Nephron (organoid): ENCODE measurements around the gene TAGAP.
A peak's percentile ranks its signal among the peaks of the same experiment; 100 is the strongest.

Source experiments
- H3K27ac Mint-ChIP-seq, 3 experiments: 2 replicates each; pipeline ENCODE4 v1.8.0; 2020; ENCODE audit warnings: mixed read lengths in 3 of 3, mild to moderate bottlenecking in 2 of 3, moderate library complexity in 1 of 3
- H3K27me3 Mint-ChIP-seq: 2 replicates; pipeline ENCODE4 v1.8.0; 2021; ENCODE audit warnings: low read depth, mild to moderate bottlenecking, moderate library complexity, mixed read lengths
- H3K36me3 Mint-ChIP-seq: 2 replicates; pipeline ENCODE4 v1.8.0; 2020; ENCODE audit warnings: low read depth, mixed read lengths
- H3K4me1 Mint-ChIP-seq: 2 replicates; pipeline ENCODE4 v1.8.0; 2020; ENCODE audit warnings: mixed read lengths
- H3K4me3 Mint-ChIP-seq, 3 experiments: 2 replicates each; pipeline ENCODE4 v1.8.0; 2020; ENCODE audit warnings: mild to moderate bottlenecking in 3 of 3, mixed read lengths in 3 of 3, moderate library complexity in 2 of 3
- H3K9me3 Mint-ChIP-seq: 2 replicates; pipeline ENCODE4 v1.8.0; 2020; ENCODE audit warnings: mixed read lengths
- CTCF ChIP-seq, 3 experiments: fragments of 200-600 bp; sonication (generic); IDR thresholded peaks; one replicate each; pipeline ENCODE4 v1.5.0; 2021; ENCODE audit warnings: antibody characterized with exemption in 3 of 3; ENCODE audit not compliant: unreplicated experiment in 3 of 3

The TAGAP gene

GRCh38 chr6:159056432-159056831 is 11.6 kb upstream of the TAGAP start:
- H3K9me3 Mint-ChIP-seq = no peaks in the 10 kb centered on the region
- H3K4me1 Mint-ChIP-seq = peaks cover 10% of the 10 kb centered on the region
- H3K36me3 Mint-ChIP-seq = no peaks in the 10 kb centered on the region
- H3K27me3 Mint-ChIP-seq = peaks cover 11% of the 10 kb centered on the region
- no peak for TF ChIP-seq CTCF (IDR thresholded peaks at IDR 0.05; ENCODE audit: unreplicated experiment in 3 of 3)
- H3K4me3 Mint-ChIP-seq = no peak overlapping the region
- peak overlapping the region; percentile 63 to 84 (median 67) for H3K27ac Mint-ChIP-seq

DNA sequence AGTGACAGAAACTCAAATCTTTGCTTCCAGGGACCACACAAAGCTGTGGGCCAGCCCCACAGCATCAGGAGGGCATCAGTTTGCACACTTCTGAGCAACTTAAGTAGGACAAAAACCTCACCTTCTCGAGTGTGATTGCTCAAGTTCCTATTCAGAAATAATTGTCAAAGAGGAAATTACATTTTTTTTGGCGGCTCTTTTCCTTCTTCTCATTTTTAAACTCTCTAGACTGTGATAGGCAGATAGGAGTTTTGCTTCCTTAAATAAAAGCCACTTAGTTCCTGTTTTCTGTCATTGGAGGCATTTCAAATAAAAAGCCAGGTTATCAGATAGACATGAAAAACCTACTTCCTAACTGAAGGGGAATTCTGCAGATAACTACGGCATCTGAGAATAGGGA is 11.2 kb upstream of the TAGAP start:
- Mint-ChIP-seq H3K36me3 (no peaks in the 10 kb centered on the region), H3K27me3 (peaks cover 11% of the 10 kb centered on the region), H3K9me3 (no peaks in the 10 kb centered on the region), H3K4me1 (peaks cover 10% of the 10 kb centered on the region), H3K27ac (peak overlapping the region; percentile 63 to 84 (median 67)), H3K4me3 (no peak overlapping the region)
- TF ChIP-seq CTCF (IDR thresholded peaks at IDR 0.05; ENCODE audit: unreplicated experiment in 3 of 3) = no peak

- Mint-ChIP-seq H3K36me3 (no peaks in the 10 kb centered on the region), H3K27ac (no peak overlapping the region), H3K27me3 (peaks cover 15% of the 10 kb centered on the region), H3K4me3 (no peak overlapping the region), H3K4me1 (peaks cover 10% of the 10 kb centered on the region), H3K9me3 (no peaks in the 10 kb centered on the region)
- TF ChIP-seq CTCF (IDR thresholded peaks at IDR 0.05; ENCODE audit: unreplicated experiment in 3 of 3) = no peak
These were observed 9.1 kb upstream of the TAGAP start for GRCh38 chr6:159053781-159054398.

DNA sequence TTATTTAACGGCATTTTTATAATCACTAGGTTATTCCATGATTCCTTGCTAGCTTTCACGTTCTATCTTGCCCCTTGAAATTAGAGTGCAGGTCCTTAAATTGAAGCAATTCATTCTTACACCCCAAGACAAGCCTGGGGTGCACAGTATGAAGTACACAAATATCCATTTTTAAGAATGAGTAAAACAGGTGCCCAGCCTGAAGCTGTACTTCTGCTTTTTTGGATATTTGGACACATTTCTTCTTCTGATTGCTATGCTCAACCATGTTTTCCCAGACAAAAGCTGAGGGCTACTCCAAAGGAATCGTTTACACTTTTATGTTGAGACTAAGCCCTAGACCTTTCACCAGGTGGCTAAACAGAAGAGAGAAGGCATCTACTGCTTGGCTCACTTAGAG is 7.9 kb upstream of the TAGAP start:
- no peaks in the 10 kb centered on the region for H3K9me3 Mint-ChIP-seq
- peaks cover 16% of the 10 kb centered on the region for H3K4me1 Mint-ChIP-seq
- H3K27ac Mint-ChIP-seq = no peak overlapping the region
- H3K36me3 Mint-ChIP-seq = no peaks in the 10 kb centered on the region
- H3K27me3 Mint-ChIP-seq = peaks cover 15% of the 10 kb centered on the region
- H3K4me3 Mint-ChIP-seq = no peak overlapping the region
- no peak for TF ChIP-seq CTCF (IDR thresholded peaks at IDR 0.05; ENCODE audit: unreplicated experiment in 3 of 3)

- Mint-ChIP-seq H3K4me3 (no peak overlapping the region), H3K27ac (no peak overlapping the region), H3K36me3 (no peaks in the 10 kb centered on the region), H3K9me3 (no peaks in the 10 kb centered on the region), H3K27me3 (peaks cover 18% of the 10 kb centered on the region), H3K4me1 (peaks cover 10% of the 10 kb centered on the region)
- no peak for TF ChIP-seq CTCF (IDR thresholded peaks at IDR 0.05; ENCODE audit: unreplicated experiment in 3 of 3)
These were observed 3.3 kb upstream of the TAGAP start for GRCh38 chr6:159047891-159048685.
